Measurements from ENCODE around the gene TTC23L. TPM values are rescaled to one million over a fixed set of nuclear protein-coding genes. Genes with fewer than 3 reads are reported as not detected.

TTC23L gene
- total RNA-seq, 1 donor from 2014 or later = 1.6 TPM

DNA sequence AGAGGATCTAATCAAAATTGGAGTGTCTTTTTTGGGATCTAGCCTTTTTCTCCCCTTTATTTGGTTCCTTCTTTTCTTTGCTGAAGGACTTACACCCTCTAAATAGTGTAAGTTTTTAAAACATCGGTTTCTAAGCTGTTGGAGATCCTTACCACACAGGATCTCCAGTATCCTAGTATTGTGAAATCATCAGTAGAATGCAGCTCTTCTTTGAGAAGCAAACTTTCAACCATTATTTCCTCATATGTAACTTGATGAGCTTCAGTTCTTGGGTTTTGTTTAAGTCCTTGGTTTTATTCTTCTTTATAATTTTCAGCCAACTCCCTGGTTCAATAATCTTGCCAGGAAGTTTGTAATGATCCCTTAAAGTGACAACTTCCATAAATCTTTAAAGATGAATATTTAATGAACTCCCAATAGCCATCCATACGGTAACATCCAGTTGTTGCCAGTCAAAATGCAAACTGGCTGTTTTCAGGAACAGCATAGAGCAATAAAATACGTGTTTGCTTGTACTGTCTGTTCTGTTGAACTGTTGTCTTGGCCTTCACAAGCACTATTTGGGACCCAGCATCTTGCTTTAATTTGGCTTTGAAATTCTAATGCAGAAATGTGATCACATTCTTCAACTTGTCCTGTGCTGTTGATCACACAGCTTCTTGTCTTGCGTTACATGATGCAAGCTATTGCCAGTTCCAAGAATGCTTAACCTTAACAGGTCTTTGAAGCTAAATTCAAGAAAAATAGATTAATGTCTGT is 34.8 kb upstream of the TTC23L start:
- H3K27me3 Mint-ChIP-seq (ENCODE audit: low read depth) = no peaks in the 10 kb centered on the region
- no peak for DNase-seq (ENCODE audit: low read depth, low spot score)
- H3K27ac Mint-ChIP-seq (ENCODE audit: unreplicated experiment) = no peak overlapping the region
- no peaks in the 10 kb centered on the region for H3K9me3 Mint-ChIP-seq
- peaks cover 21% of the 10 kb centered on the region for H3K36me3 Mint-ChIP-seq (ENCODE audit: low read depth)
- TF ChIP-seq, protein P1, sequence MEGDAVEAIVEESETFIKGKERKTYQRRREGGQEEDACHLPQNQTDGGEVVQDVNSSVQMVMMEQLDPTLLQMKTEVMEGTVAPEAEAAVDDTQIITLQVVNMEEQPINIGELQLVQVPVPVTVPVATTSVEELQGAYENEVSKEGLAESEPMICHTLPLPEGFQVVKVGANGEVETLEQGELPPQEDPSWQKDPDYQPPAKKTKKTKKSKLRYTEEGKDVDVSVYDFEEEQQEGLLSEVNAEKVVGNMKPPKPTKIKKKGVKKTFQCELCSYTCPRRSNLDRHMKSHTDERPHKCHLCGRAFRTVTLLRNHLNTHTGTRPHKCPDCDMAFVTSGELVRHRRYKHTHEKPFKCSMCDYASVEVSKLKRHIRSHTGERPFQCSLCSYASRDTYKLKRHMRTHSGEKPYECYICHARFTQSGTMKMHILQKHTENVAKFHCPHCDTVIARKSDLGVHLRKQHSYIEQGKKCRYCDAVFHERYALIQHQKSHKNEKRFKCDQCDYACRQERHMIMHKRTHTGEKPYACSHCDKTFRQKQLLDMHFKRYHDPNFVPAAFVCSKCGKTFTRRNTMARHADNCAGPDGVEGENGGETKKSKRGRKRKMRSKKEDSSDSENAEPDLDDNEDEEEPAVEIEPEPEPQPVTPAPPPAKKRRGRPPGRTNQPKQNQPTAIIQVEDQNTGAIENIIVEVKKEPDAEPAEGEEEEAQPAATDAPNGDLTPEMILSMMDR (conservative IDR thresholded peaks at IDR 0.05) = no peak
- no peaks in the 10 kb centered on the region for H3K4me1 Mint-ChIP-seq
- no peak overlapping the region for H3K4me3 Mint-ChIP-seq

DNA sequence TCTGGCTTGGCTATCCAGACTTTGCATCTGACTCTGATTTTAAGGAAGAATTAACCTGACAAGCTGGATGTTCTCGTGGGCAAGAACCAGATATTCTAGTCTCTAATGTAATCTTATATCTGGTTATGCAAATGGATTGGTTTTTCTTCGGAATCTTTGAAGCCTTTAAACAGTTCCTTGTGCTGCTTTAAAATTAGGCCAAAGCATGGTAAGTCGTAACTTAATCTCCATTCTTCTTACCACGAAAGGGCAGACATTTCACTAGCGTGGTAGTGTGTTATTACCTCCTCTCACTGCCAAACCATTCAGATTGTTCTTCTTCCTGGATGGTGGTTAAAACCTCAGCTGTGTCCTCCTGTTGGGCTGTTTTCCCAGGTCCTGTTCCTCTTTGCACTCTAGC is 34.1 kb upstream of the TTC23L start:
- Mint-ChIP-seq H3K27ac (ENCODE audit: unreplicated experiment) (no peak overlapping the region), H3K4me3 (no peak overlapping the region), H3K36me3 (ENCODE audit: low read depth) (peaks cover 21% of the 10 kb centered on the region), H3K4me1 (no peaks in the 10 kb centered on the region), H3K9me3 (no peaks in the 10 kb centered on the region), H3K27me3 (ENCODE audit: low read depth) (no peaks in the 10 kb centered on the region)
- TF ChIP-seq, protein P1 (conservative IDR thresholded peaks at IDR 0.05) = no peak
- DNase-seq (ENCODE audit: low read depth, low spot score) = no peak

DNA sequence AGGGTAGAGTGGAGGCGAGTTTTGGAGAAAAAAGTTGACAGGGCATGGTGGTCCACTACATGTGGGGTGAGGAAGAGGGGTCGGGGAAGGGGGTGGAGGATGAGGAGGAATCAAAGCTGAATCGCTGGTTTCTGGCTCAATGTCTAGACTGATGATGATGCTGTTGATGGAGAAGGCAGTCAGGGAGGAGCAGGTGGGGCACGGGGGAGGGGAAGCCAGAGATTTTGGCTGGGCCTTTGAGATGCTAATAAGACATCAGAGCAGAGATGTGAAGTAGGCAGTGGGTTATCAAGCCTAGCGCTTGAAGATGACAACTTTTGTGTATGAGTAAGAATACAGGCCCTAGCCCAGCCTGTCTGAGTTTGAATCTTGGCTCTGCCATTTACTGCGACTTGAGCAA is 32.4 kb upstream of the TTC23L start:
- H3K36me3 Mint-ChIP-seq (ENCODE audit: low read depth) = peaks cover 12% of the 10 kb centered on the region
- H3K27me3 Mint-ChIP-seq (ENCODE audit: low read depth) = no peaks in the 10 kb centered on the region

DNA sequence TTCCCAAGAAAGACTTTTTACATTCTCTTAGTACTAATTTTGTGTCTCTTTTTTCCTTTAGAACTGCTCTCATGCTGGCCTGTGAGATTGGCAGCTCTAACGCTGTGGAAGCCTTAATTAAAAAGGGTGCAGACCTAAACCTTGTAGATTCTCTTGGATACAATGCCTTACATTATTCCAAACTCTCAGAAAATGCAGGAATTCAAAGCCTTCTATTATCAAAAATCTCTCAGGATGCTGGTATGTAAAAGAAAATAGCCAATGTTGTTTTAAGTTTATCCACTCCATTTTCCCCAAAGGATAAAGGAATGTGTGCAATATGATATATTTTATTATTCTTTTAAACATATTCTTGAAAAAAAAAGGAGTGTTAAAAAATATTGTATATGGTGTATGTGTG is 27.3 kb upstream of the TTC23L start:
- no peak overlapping the region for H3K27ac Mint-ChIP-seq (ENCODE audit: unreplicated experiment)
- DNase-seq (ENCODE audit: low read depth, low spot score) = no peak

More for the DNA sequence above, 32.4 kb upstream of the TTC23L start:
- peaks cover 6% of the 10 kb centered on the region for H3K4me1 Mint-ChIP-seq
- DNase-seq (ENCODE audit: low read depth, low spot score) = no peak
- no peaks in the 10 kb centered on the region for H3K9me3 Mint-ChIP-seq
- H3K4me3 Mint-ChIP-seq = no peak overlapping the region
- H3K27ac Mint-ChIP-seq (ENCODE audit: unreplicated experiment) = no peak overlapping the region
- TF ChIP-seq, protein P1 (conservative IDR thresholded peaks at IDR 0.05) = no peak

DNA sequence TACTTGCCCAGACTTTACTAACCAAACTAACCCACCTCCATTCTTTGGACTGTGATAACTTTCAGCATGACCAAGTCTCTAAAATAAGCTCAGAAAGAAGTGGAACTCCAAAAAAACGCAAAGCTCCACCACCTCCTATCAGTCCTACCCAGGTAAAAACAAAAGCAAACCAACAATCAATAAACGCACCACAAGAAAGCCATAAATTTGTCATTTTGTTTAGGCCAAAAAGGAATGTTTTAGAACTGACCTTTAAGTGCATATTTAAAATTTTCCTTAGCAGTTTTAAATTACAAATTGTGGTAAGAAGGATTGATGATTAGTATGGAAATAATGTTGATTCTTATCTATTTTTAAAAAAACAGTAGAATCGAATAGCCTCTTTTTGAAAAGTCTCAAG is 25.5 kb upstream of the TTC23L start:
- Mint-ChIP-seq H3K27me3 (ENCODE audit: low read depth) (no peaks in the 10 kb centered on the region), H3K4me3 (no peak overlapping the region), H3K9me3 (no peaks in the 10 kb centered on the region), H3K4me1 (peaks cover 9% of the 10 kb centered on the region), H3K36me3 (ENCODE audit: low read depth) (peaks cover 4% of the 10 kb centered on the region), H3K27ac (ENCODE audit: unreplicated experiment) (no peak overlapping the region)
- TF ChIP-seq, protein P1 (conservative IDR thresholded peaks at IDR 0.05) = no peak
- DNase-seq (ENCODE audit: low read depth, low spot score) = no peak

More for the DNA sequence above, 27.3 kb upstream of the TTC23L start:
- no peaks in the 10 kb centered on the region for H3K9me3 Mint-ChIP-seq
- peaks cover 4% of the 10 kb centered on the region for H3K36me3 Mint-ChIP-seq (ENCODE audit: low read depth)
- no peaks in the 10 kb centered on the region for H3K27me3 Mint-ChIP-seq (ENCODE audit: low read depth)
- no peak overlapping the region for H3K4me3 Mint-ChIP-seq
- TF ChIP-seq, protein P1 (conservative IDR thresholded peaks at IDR 0.05) = no peak
- H3K4me1 Mint-ChIP-seq = peaks cover 9% of the 10 kb centered on the region

Data from neural crest cell (in vitro differentiated cells).